ENCODE measurements around the gene ELFN1.

The ELFN1 gene

GRCh38 chr7:1724118-1724910 lies 54.2 kb downstream of the ELFN1 start:
- no peak for DNase-seq (ENCODE audit: low read depth in 4 of 4, low spot score in 1 of 4)

GRCh38 chr7:1725199-1725690 lies 55.2 kb downstream of the ELFN1 start:
- no peak for DNase-seq (ENCODE audit: low read depth in 4 of 4, low spot score in 1 of 4)

GRCh38 chr7:1725766-1726630 lies 55.9 kb downstream of the ELFN1 start:
- DNase-seq (ENCODE audit: low read depth in 4 of 4, low spot score in 1 of 4): no peak

GRCh38 chr7:1727079-1727478 lies 57.0 kb downstream of the ELFN1 start:
- no peak for DNase-seq (ENCODE audit: low read depth in 4 of 4, low spot score in 1 of 4)

- no peak for DNase-seq (ENCODE audit: low read depth in 4 of 4, low spot score in 1 of 4)
Observed at GRCh38 chr7:1727812-1728570, 57.9 kb downstream of the ELFN1 start.

- DNase-seq (ENCODE audit: low read depth in 4 of 4, low spot score in 1 of 4): no peak
Observed at GRCh38 chr7:1729183-1729582, 59.1 kb downstream of the ELFN1 start.

- no peak for DNase-seq (ENCODE audit: low read depth in 4 of 4, low spot score in 1 of 4)
Observed at GRCh38 chr7:1729773-1730172, 59.7 kb downstream of the ELFN1 start.

GRCh38 chr7:1732072-1732471 lies 62.0 kb downstream of the ELFN1 start:
- no peak for DNase-seq (ENCODE audit: low read depth in 4 of 4, low spot score in 1 of 4)

- no peak for DNase-seq (ENCODE audit: low read depth in 4 of 4, low spot score in 1 of 4)
Observed at GRCh38 chr7:1732645-1733044, 62.6 kb downstream of the ELFN1 start.

- no peak for DNase-seq (ENCODE audit: low read depth in 4 of 4, low spot score in 1 of 4)
Observed at GRCh38 chr7:1733206-1733907, 63.3 kb downstream of the ELFN1 start.

GRCh38 chr7:1733908-1734730 lies 64.0 kb downstream of the ELFN1 start:
- no peak for DNase-seq (ENCODE audit: low read depth in 4 of 4, low spot score in 1 of 4)

GRCh38 chr7:1735262-1735661 lies 65.2 kb downstream of the ELFN1 start:
- no peak for DNase-seq (ENCODE audit: low read depth in 4 of 4, low spot score in 1 of 4)

GRCh38 chr7:1735806-1736483 lies 65.9 kb downstream of the ELFN1 start:
- no peak for DNase-seq (ENCODE audit: low read depth in 4 of 4, low spot score in 1 of 4)

- no peak for DNase-seq (ENCODE audit: low read depth in 4 of 4, low spot score in 1 of 4)
Observed at GRCh38 chr7:1736484-1736817, 66.4 kb downstream of the ELFN1 start.

- DNase-seq (ENCODE audit: low read depth in 4 of 4, low spot score in 1 of 4): no peak
Observed at GRCh38 chr7:1736830-1737229, 66.8 kb downstream of the ELFN1 start.

- DNase-seq (ENCODE audit: low read depth in 4 of 4, low spot score in 1 of 4): no peak
Observed at GRCh38 chr7:1737523-1737922, 67.4 kb downstream of the ELFN1 start.

- DNase-seq (ENCODE audit: low read depth in 4 of 4, low spot score in 1 of 4): no peak
Observed at GRCh38 chr7:1737956-1738355, 67.9 kb downstream of the ELFN1 start.

- DNase-seq (ENCODE audit: low read depth in 4 of 4, low spot score in 1 of 4): no peak
Observed at GRCh38 chr7:1738511-1738910, 68.4 kb downstream of the ELFN1 start.

GRCh38 chr7:1738956-1739355 lies 68.9 kb downstream of the ELFN1 start:
- DNase-seq (ENCODE audit: low read depth in 4 of 4, low spot score in 1 of 4): no peak

- no peak for DNase-seq (ENCODE audit: low read depth in 4 of 4, low spot score in 1 of 4)
Observed at GRCh38 chr7:1739593-1739992, 69.5 kb downstream of the ELFN1 start.
